ENCODE measurements around the gene CNTN4. TPM values are rescaled to one million over a fixed set of nuclear protein-coding genes. Genes with fewer than 3 reads are reported as not detected.

CNTN4 gene
- total and polyA plus RNA-seq, 2 of the 8 experiments (the other 6 are each of a cell fraction or from before 2014, with no cell fraction given), result 0.41 to 2.2 TPM

- Histone ChIP-seq H3K79me2 (ENCODE audit: control insufficient read depth in 1 of 2, insufficient read depth in 2 of 2, low read length in 2 of 2) (no peaks in the 10 kb centered on the region), H3K79me1 (ENCODE audit: low read depth, low read length) (no peaks in the 10 kb centered on the region), H3K4me3 (ENCODE audit: extremely low read depth in 1 of 4, insufficient read depth in 2 of 4, low read depth in 3 of 4, low read length in 4 of 4) (no peak overlapping the region), H2BK120ac (replicated peaks; ENCODE audit: low read depth, low read length) (no peak overlapping the region), H3K9ac (replicated peaks in 1 of 4; ENCODE audit: extremely low read depth in 1 of 4, low read depth in 3 of 4, low read length in 3 of 4) (no peak overlapping the region), H4K8ac (ENCODE audit: extremely low read depth, insufficient read depth, low read length) (no peak overlapping the region), H3K4ac (replicated peaks; ENCODE audit: insufficient read length, low read depth, low read length) (no peak overlapping the region), H2AFZ (ENCODE audit: low read length) (no peak overlapping the region), H2BK5ac (ENCODE audit: low read depth, low read length) (no peak overlapping the region), H3K4me2 (ENCODE audit: insufficient read depth in 1 of 2, low read depth in 2 of 2, low read length in 2 of 2) (no peak overlapping the region), H3K27ac (ENCODE audit: low read depth, low read length) (no peak overlapping the region), H2BK20ac (ENCODE audit: low read length) (no peak overlapping the region), H2AK5ac (ENCODE audit: low read depth, low read length) (no peak overlapping the region), H3K9me3 (ENCODE audit: insufficient read depth in 2 of 2, low read depth in 1 of 2, low read length in 1 of 2) (peaks cover 0 to 4% of the 10 kb centered on the region in 2 experiments; a peak in 1 of 4 replicates), H3K23me2 (ENCODE audit: low read depth, low read length) (peaks cover 14% of the 10 kb centered on the region; the same call in 1 of the 2 replicates), H3K14ac (ENCODE audit: insufficient read length) (no peak overlapping the region), H3K4me1 (replicated peaks in 1 of 4; ENCODE audit: control insufficient read depth in 3 of 4, insufficient read depth in 4 of 4, low read length in 3 of 4) (peaks cover 0 to 7% (median 0%) of the 10 kb centered on the region in 4 experiments; a peak in 2 of 7 replicates), H3K56ac (replicated peaks; ENCODE audit: insufficient read length, low read depth, low read length) (no peak overlapping the region), H4K91ac (replicated peaks; ENCODE audit: insufficient read length, low read length) (no peak overlapping the region), H3K18ac (ENCODE audit: extremely low read depth, low read length) (no peak overlapping the region), H2BK15ac (ENCODE audit: low read length) (no peak overlapping the region), H4K20me1 (replicated peaks in 1 of 2; ENCODE audit: control insufficient read depth in 1 of 2, insufficient read depth in 2 of 2, low read length in 2 of 2) (no peaks in the 10 kb centered on the region), H3K36me3 (ENCODE audit: control insufficient read depth in 2 of 4, insufficient read depth in 4 of 4, low read length in 3 of 4) (no peaks in the 10 kb centered on the region), H4K5ac (ENCODE audit: insufficient read length, low read depth, low read length) (no peak overlapping the region), H3K27me3 (replicated peaks in 1 of 4; ENCODE audit: control insufficient read depth in 3 of 4, extremely low read depth in 1 of 4, insufficient read depth in 3 of 4, low read length in 3 of 4) (peaks cover 1 to 29% (median 26%) of the 10 kb centered on the region in 4 experiments), H2BK12ac (ENCODE audit: low read depth, low read length) (no peak overlapping the region), H3K23ac (ENCODE audit: insufficient read length) (no peak overlapping the region)
- 42% methylated on average over 3 of the region's 3 CpGs; no CpG with 5 or more reads in 1 of the 2 experiments for WGBS, 2 experiments (ENCODE audit: extremely low coverage in 1 of 2, insufficient coverage in 1 of 2, insufficient read length in 1 of 2, insufficient replicate concordance in 2 of 2, low coverage in 1 of 2, low lambda C conversion rate in 2 of 2, missing lambda C conversion rate in 1 of 2)
- TF ChIP-seq SP2 (IDR thresholded peaks at IDR 0.05; ENCODE audit: low read length), result no peak
- TF ChIP-seq USF2 (IDR thresholded peaks at IDR 0.05; ENCODE audit: low read length), result no peak
- TF ChIP-seq JUN (IDR thresholded peaks at IDR 0.05; ENCODE audit: low read depth, low read length), result no peak
- no peak for TF ChIP-seq TCF12 (IDR thresholded peaks at IDR 0.05; ENCODE audit: low read depth, low read length)
- TF ChIP-seq SP1 (IDR thresholded peaks at IDR 0.05; ENCODE audit: low read depth, low read length), result no peak
- no peak for TF ChIP-seq BACH1 (IDR thresholded peaks at IDR 0.05; ENCODE audit: low read length)
- no peak for TF ChIP-seq KDM4A (IDR thresholded peaks at IDR 0.05; ENCODE audit: low read depth, low read length, severe bottlenecking)
- TF ChIP-seq POLR2AphosphoS5 (IDR thresholded peaks at IDR 0.05; ENCODE audit: low read depth, low read length), result no peak
- TF ChIP-seq MAFK (IDR thresholded peaks at IDR 0.05; ENCODE audit: low read depth, low read length), result no peak
- TF ChIP-seq CHD2 (IDR thresholded peaks at IDR 0.05; ENCODE audit: low read length), result no peak
- TF ChIP-seq KDM5A (IDR thresholded peaks at IDR 0.05; ENCODE audit: low read length), result no peak
- no peak for TF ChIP-seq EGR1 (IDR thresholded peaks at IDR 0.05; ENCODE audit: borderline replicate concordance, low read depth, low read length)
- no peak for FAIRE-seq
- ChIA-PET CTCF (ENCODE audit: partially characterized antibody) (interaction anchor here (1.7 kb wide), 1 partner anchor 61 kb away, joined by 6 read pairs; no protein-coding TSS in a partner anchor), POLR2A (ENCODE audit: partially characterized antibody) (no interaction called here)
- DNase-seq (ENCODE audit: low read depth in 1 of 2, low spot score in 2 of 2), result no peak
These were observed 3.7 kb upstream of the CNTN4 start for GRCh38 chr3:2094941-2095340.
